NCI-H526 (cell line): Measurements from ENCODE around the gene PAAF1.

Experiments used
- DNase-seq, 2 experiments: peaks; one replicate each; lab custom pipeline; 2025; lab: John Stamatoyannopoulos, UW

Gene PAAF1

GRCh38 chr11:73972620-73973449, 96.0 kb downstream of the PAAF1 start:
- no peak for DNase-seq

GRCh38 chr11:73974604-73975478, 98.0 kb downstream of the PAAF1 start:
- DNase-seq, result no peak

GRCh38 chr11:73975479-73975757, 98.6 kb downstream of the PAAF1 start:
- DNase-seq, result no peak

- no peak for DNase-seq
Measured at GRCh38 chr11:73976451-73977151, 99.8 kb downstream of the PAAF1 start.

GRCh38 chr11:73977856-73978519, 101.2 kb downstream of the PAAF1 start:
- no peak for DNase-seq

- DNase-seq, result no peak
Measured at GRCh38 chr11:73978576-73979086, 101.8 kb downstream of the PAAF1 start.

- peak; percentile 88 to 91 for DNase-seq
Measured at GRCh38 chr11:73980001-73980961, 103.5 kb downstream of the PAAF1 start.
